IPS-18a (cell line): ENCODE measurements around the gene LDLRAD4.

Experiments used
- H3K27ac ChIP-seq: one replicate; pipeline ENCODE4 v1.5.1; 2013; ENCODE audit warnings: low read length
- H3K27me3 ChIP-seq: one replicate; pipeline ENCODE4 v1.6.1; 2013; ENCODE audit warnings: mild to moderate bottlenecking, low read length; ENCODE audit not compliant: control insufficient read depth, insufficient read depth
- H3K36me3 ChIP-seq: one replicate; pipeline ENCODE4 v1.6.1; 2013; ENCODE audit warnings: low read depth, low read length; ENCODE audit not compliant: control insufficient read depth
- H3K4me1 ChIP-seq: one replicate; pipeline ENCODE4 v1.6.1; 2013; ENCODE audit warnings: low read depth, low read length; ENCODE audit not compliant: control insufficient read depth
- H3K4me3 ChIP-seq: one replicate; pipeline ENCODE4 v1.5.1; 2013; ENCODE audit warnings: low read length
- H3K9ac ChIP-seq: one replicate; pipeline ENCODE4 v1.6.1; 2013; ENCODE audit warnings: mild to moderate bottlenecking, low read length, moderate library complexity
- H3K9me3 ChIP-seq: one replicate; pipeline ENCODE4 v1.6.1; 2013; ENCODE audit warnings: low read depth, low read length; ENCODE audit not compliant: control insufficient read depth

The LDLRAD4 gene

DNA sequence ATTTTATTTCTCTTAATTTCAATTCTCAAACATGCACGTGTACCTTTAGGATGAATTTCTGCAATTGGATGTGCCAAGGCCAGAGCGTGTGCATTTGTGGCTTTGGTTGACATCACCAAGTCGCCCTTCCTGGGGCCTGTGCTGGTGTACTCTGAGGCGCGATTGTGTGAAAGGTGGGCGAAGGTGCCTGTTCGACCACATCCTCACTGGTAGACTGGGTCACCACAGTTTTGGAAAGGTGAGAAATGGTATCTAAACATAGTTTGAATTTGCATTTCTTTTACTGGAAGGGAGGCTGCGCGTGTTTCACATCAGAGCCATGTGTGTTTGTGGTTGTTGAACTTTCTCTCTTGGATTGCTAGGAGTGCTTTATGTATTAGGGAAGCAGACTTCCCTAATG, 89.8 kb downstream of the LDLRAD4 start:
- H3K27ac ChIP-seq = no peak overlapping the region
- H3K9me3 ChIP-seq = no peaks in the 10 kb centered on the region
- no peaks in the 10 kb centered on the region for H3K36me3 ChIP-seq
- no peak overlapping the region for H3K9ac ChIP-seq
- no peaks in the 10 kb centered on the region for H3K27me3 ChIP-seq
- no peaks in the 10 kb centered on the region for H3K4me1 ChIP-seq
- no peak overlapping the region for H3K4me3 ChIP-seq

DNA sequence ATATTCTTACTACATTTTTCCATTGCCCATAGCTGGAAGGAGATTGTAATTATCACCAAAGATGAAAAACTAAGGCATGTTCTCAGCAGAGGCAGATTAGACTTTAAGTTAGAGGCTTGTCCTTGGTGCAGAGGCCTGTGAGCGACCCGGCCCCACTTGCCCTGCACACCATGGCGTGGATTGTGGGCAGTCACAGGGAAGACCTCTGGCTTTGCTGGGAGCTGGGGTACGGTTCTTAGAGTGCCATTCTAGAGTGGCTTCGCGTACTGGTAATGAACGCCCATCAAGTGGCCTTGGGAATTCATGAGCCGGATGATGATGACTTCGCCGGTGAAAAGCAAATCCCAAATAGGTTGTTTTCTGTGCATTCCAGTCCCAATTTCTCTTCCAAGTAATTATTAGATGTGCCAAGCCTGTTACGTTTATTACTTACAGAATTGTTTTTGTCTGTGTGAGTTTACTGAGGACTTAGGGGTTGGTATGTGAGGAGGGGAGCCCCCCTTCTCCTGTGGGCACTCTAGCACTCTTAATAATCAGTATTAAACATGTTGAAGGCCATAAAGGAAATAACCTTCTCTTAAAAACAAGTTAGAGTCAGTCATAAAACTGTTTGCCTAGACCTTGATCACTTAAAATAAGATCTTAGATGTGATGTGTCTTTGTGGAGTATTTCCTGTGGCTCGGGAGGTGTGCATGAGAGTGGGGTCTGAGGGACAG, 90.6 kb downstream of the LDLRAD4 start:
- H3K36me3 ChIP-seq = no peaks in the 10 kb centered on the region
- no peak overlapping the region for H3K9ac ChIP-seq
- H3K9me3 ChIP-seq = no peaks in the 10 kb centered on the region
- H3K27me3 ChIP-seq = no peaks in the 10 kb centered on the region
- no peaks in the 10 kb centered on the region for H3K4me1 ChIP-seq
- H3K4me3 ChIP-seq = no peak overlapping the region
- H3K27ac ChIP-seq = no peak overlapping the region

DNA sequence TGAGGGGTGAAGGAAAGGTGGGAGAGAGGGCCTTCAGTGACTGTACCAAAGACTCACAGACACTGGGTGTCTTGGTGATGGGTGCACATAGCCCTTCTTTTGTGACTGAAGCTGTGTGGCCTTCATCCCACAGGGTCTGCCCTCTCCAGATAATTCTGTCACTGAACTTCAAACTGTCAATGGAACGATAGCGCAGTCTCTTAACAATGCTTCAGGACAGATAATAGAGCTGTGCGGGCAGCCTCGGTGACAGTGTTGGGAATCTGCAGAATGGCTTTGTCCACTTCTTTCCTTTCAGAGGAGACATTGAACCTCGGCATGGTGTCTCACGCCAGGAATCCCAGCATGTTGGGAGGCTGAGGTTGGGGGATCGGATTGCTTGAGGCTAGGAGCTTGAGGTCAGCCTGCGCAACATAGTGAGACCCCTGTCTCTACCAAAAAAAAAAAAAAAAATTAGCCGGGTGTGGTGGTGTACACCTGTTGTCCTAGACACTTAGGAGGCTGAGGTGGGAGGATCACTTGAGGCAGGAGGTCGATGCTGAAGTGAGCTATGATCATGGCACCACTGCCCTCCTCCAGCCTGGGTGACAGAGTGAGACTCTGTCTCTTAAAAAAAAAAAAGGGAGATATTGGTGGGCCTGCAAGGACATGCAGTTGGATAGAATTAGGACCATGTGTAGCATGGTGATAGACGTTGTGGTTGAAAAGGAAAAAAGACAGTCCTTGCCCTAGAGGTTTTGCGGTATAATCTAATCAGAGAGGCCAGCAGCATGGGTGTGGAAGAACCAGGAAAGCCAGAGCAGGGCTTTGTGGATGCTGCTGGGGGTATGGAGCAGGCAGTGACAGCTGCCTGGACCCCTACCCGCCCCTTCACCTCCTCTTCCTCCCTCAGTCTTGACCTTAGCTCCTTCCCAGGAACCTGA, 91.4 kb downstream of the LDLRAD4 start:
- H3K9me3 ChIP-seq = peaks cover 4% of the 10 kb centered on the region
- no peak overlapping the region for H3K9ac ChIP-seq
- no peaks in the 10 kb centered on the region for H3K36me3 ChIP-seq
- H3K4me1 ChIP-seq = no peaks in the 10 kb centered on the region
- no peak overlapping the region for H3K27ac ChIP-seq
- no peak overlapping the region for H3K4me3 ChIP-seq
- H3K27me3 ChIP-seq = no peaks in the 10 kb centered on the region

DNA sequence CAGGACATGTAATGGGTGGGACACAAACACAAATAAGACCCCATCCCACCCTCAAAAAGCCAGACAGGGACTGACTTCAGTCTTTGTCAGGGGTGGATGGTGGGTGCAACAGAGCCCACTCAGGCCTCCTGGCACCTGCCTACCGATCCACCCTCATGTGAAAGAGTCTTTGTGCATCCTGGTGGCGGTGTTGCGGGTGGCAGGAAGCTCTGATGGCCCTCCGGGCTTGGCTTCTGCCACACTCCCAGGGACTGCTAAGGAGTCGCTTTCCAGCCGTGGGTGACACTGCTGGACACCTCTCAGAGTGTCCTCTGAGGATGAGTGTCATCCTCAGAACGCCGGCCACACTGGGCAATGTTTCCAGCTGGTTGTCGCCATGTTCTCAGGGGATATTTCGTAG, 92.6 kb downstream of the LDLRAD4 start:
- Histone ChIP-seq H3K9ac (no peak overlapping the region), H3K9me3 (peaks cover 9% of the 10 kb centered on the region), H3K27ac (no peak overlapping the region), H3K4me3 (no peak overlapping the region), H3K36me3 (no peaks in the 10 kb centered on the region), H3K4me1 (no peaks in the 10 kb centered on the region), H3K27me3 (no peaks in the 10 kb centered on the region)

DNA sequence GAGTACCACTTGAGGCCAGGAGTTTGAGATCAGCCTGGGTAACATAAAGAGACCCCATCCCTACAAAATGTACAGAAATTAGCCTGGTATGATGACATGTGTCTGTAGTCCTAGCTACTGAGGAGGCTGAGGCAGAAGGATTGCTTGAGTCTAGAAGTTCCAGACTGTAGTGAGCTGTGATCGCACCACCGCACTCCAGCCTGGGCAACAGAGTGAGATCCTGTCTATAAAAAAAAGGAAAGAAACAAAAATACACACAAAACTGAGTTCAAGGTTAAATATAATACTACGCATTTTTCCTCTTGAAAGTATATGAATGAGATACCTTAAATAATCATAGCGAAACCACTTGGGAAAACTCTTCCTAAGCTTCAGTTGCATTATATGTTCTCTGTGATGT, 94.0 kb downstream of the LDLRAD4 start:
- Histone ChIP-seq H3K9me3 (peaks cover 9% of the 10 kb centered on the region), H3K4me1 (no peaks in the 10 kb centered on the region), H3K27me3 (no peaks in the 10 kb centered on the region), H3K9ac (no peak overlapping the region), H3K4me3 (no peak overlapping the region), H3K27ac (no peak overlapping the region), H3K36me3 (no peaks in the 10 kb centered on the region)

DNA sequence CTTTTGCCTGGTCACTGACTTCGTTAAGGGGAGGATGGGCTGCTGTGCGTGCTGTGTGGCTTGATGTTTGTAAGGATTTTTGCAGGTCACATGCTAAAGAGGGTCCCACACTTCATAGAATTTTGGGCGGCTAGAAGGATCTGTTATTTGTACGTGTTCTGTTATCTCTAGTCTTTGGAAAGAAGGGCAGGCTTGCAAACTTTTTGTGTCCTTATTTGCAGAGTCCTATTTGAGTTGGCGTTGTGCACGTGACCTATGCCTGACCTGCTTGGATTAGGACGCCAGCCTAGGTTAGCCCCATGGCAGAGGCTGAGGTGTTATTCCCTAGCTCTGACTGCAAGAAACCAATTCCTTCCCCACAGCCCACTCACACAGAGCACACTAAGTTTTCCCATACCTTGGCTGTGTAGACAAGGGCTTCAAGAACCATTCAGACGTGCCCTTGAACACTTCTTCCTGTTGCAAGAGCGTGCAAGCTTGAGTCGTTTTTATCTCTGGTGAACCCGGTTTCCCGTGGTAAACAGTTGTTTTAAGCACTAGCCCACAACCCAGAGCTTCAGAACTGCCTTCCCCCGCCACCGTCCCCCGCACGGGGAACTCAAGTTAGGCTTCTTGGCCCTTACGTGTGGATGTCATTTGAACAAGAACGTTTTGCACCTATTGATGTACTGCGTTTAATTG, 94.6 kb downstream of the LDLRAD4 start:
- H3K9ac ChIP-seq = no peak overlapping the region
- no peak overlapping the region for H3K27ac ChIP-seq
- H3K4me3 ChIP-seq = no peak overlapping the region
- H3K36me3 ChIP-seq = no peaks in the 10 kb centered on the region
- H3K9me3 ChIP-seq = peaks cover 9% of the 10 kb centered on the region
- no peaks in the 10 kb centered on the region for H3K4me1 ChIP-seq
- no peaks in the 10 kb centered on the region for H3K27me3 ChIP-seq

DNA sequence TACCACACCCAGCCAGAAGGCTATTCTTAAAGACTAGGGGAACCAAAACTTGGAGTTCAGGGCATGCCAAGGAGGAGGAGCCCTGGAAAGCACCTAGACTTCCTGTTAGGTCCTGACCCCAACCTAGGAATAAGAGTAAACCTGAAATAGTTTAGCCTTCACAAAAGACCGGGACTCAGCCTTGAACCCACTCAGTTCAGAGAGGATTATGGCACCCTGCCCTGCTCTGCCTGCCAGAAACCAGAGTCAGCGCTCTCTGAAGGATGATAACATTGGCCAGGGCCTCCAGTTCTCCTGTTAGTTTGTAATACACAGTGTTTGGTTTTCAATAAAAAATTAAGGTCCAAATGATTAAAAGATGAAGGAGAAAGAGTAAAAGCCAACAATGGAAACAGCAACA, 96.4 kb downstream of the LDLRAD4 start:
- H3K27ac ChIP-seq = no peak overlapping the region
- H3K9me3 ChIP-seq = peaks cover 9% of the 10 kb centered on the region
- H3K9ac ChIP-seq = no peak overlapping the region
- H3K4me1 ChIP-seq = no peaks in the 10 kb centered on the region
- H3K27me3 ChIP-seq = no peaks in the 10 kb centered on the region
- H3K36me3 ChIP-seq = no peaks in the 10 kb centered on the region
- no peak overlapping the region for H3K4me3 ChIP-seq

DNA sequence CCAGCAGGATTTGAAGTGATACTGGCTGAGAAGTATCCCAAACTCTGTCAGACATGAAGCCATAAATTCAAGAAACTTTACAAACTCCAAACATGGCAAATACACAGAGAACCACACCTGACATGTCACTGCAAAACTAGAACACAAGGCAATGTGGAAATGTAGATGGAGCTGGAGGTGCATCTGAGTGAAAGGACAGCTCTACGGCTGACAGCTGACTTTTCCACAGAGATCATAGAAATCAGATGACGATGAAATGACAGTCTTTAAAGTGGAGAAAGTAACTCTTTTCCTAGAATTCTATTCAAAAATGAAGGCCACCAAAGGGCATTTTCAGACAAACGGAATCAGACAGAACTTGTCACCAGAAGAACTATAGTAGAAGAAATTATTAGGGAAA, 97.5 kb downstream of the LDLRAD4 start:
- no peak overlapping the region for H3K27ac ChIP-seq
- peaks cover 9% of the 10 kb centered on the region for H3K9me3 ChIP-seq
- H3K9ac ChIP-seq = no peak overlapping the region
- no peaks in the 10 kb centered on the region for H3K4me1 ChIP-seq
- no peaks in the 10 kb centered on the region for H3K27me3 ChIP-seq
- no peak overlapping the region for H3K4me3 ChIP-seq
- H3K36me3 ChIP-seq = no peaks in the 10 kb centered on the region

DNA sequence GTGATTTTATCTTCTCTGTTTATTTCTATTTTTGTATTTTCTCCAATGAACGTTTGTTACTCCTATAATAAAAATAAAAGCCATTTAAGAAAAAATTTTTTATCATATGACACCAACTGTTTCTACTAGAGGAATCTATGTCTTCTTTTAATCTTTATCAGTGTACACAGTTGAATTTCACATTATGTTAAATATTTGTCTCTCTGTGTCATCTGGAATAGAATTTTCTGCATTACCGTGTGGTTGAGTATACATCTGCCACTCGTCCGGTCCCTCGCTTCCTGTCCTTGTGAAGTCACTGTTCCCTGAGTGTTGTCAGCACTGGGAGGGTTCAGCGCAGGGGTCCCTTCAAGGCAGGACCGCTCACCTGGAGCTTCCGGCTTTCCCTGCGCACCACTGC, 99.2 kb downstream of the LDLRAD4 start:
- Histone ChIP-seq H3K4me3 (no peak overlapping the region), H3K27ac (no peak overlapping the region), H3K36me3 (no peaks in the 10 kb centered on the region), H3K9ac (no peak overlapping the region), H3K4me1 (no peaks in the 10 kb centered on the region), H3K9me3 (peaks cover 9% of the 10 kb centered on the region), H3K27me3 (no peaks in the 10 kb centered on the region)

DNA sequence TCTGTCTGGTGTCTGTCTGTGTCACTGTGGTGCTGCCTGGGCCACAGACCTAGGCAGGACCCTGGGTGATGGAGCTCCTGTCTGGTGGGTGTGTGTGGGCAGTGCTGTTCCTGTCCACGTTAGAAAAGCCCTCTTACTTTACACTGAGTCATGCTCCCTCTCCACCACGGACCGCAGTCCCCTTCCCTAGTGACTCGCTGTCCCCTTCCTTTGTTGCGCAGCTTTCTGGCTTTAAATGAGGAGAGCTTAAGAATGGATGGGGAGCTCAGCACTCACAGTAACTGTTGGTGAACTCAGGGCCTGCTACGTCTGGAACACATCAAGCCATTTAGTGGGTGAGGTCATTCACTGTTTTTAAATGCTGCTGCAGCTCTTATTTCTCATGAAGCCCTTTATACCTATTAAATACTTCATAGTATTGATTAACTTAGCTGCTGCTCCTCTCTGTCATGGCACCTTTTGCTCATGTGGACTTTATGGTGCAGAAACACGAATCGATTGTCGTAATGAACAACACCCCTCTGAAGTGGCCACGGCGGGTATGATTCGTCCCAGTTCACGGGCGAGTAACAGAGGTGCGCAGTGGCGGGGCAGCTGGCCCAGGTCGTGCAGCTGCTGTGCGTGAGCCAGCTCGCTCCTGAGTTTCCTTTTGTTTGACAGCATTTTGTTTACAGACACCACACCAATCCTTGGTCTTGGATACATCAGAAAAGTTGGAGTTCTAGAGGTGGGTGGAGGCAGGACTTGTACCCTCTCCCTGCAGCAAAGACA, 100.4 kb downstream of the LDLRAD4 start:
- H3K9ac ChIP-seq = no peak overlapping the region
- no peak overlapping the region for H3K27ac ChIP-seq
- H3K9me3 ChIP-seq = peaks cover 9% of the 10 kb centered on the region
- no peak overlapping the region for H3K4me3 ChIP-seq
- H3K4me1 ChIP-seq = no peaks in the 10 kb centered on the region
- H3K36me3 ChIP-seq = no peaks in the 10 kb centered on the region
- no peaks in the 10 kb centered on the region for H3K27me3 ChIP-seq

DNA sequence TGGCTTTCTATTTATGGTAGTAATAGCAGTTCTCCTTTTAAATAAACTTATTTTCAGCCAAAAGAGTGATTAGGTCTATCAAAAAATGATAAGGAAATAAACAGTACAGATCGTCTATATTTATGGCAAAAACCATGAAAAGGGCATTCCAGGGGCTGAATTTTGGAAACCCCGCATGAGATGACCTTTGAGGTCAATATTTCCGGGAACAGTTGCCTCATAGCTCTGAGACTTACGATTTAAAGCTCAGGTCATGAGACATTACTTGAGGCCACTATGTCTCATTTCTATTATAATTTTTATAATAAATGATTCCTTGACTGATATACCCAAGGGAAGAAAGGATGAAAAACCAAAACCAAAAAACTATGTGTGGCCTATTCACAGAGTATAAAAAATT, 101.1 kb downstream of the LDLRAD4 start:
- Histone ChIP-seq H3K9me3 (peaks cover 9% of the 10 kb centered on the region), H3K9ac (no peak overlapping the region), H3K4me1 (no peaks in the 10 kb centered on the region), H3K27me3 (no peaks in the 10 kb centered on the region), H3K27ac (no peak overlapping the region), H3K36me3 (no peaks in the 10 kb centered on the region), H3K4me3 (no peak overlapping the region)
